Central memory CD8-positive, alpha-beta T cell (primary cell): Measurements from ENCODE around the gene AMBRA1.

Source experiments
- ATAC-seq: fragments of 150-1000 bp; cut with Tn5 transposase; replicated peaks from 2 replicates; pipeline ENCODE4 v1.10.0; 2022; ENCODE audit warnings: mild to moderate bottlenecking, moderate FRiP score, moderate number of reproducible peaks; ENCODE audit not compliant: poor library complexity, severe bottlenecking; ENCODE audit errors: extremely low read depth
- DNase-seq, 2 donors: peaks; one replicate each; pipeline ENCODE4 v3.0.0; 2021; ENCODE audit warnings: low spot score in 2 of 2
- H3K27ac Mint-ChIP-seq: one replicate; pipeline ENCODE4 v1.8.0; 2022; ENCODE audit warnings: low read depth, mild to moderate bottlenecking, moderate library complexity, mixed read lengths
- H3K27me3 Mint-ChIP-seq: one replicate; pipeline ENCODE4 v1.8.0; 2022; ENCODE audit warnings: mixed read lengths
- H3K36me3 Mint-ChIP-seq: one replicate; pipeline ENCODE4 v1.8.0; 2022; ENCODE audit warnings: mild to moderate bottlenecking, moderate library complexity, mixed read lengths; ENCODE audit not compliant: insufficient read depth
- H3K4me1 Mint-ChIP-seq: one replicate; pipeline ENCODE4 v1.8.0; 2022; ENCODE audit warnings: mixed read lengths
- H3K4me3 Mint-ChIP-seq: one replicate; pipeline ENCODE4 v1.8.0; 2022; ENCODE audit warnings: mild to moderate bottlenecking, moderate library complexity, mixed read lengths
- H3K9me3 Mint-ChIP-seq: one replicate; pipeline ENCODE4 v1.8.0; 2022; ENCODE audit warnings: mixed read lengths

The AMBRA1 gene

DNA sequence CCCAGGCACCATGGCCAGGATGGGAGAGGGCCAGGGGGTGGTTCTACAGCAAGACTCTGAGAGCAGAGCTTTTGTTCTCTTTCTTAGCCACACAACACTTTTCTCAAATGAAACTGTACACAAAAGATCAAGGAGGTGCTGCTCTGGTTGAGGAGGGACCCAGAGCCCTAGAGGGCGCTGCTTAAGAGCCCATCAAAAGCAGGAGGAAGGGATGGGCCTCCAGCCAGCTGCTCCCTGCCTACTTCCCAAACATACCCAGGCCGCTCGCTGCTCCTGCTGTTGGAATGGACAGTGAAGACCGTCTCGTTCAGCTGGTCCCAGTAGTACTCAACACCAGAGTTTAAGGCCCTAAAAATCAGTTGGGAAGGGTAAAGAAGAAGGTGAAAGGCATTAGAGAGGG is 183.8 kb downstream of the AMBRA1 start:
- H3K27ac Mint-ChIP-seq, result no peak overlapping the region

GRCh38 chr11:46408407-46408986 is 185.3 kb downstream of the AMBRA1 start:
- Mint-ChIP-seq H3K36me3 (peaks cover 37% of the 10 kb centered on the region), H3K27me3 (no peaks in the 10 kb centered on the region), H3K4me3 (no peak overlapping the region), H3K9me3 (no peaks in the 10 kb centered on the region), H3K27ac (no peak overlapping the region), H3K4me1 (peaks cover 4% of the 10 kb centered on the region)
- DNase-seq, result no peak
- ATAC-seq, result no peak

More for the DNA sequence above, 183.8 kb downstream of the AMBRA1 start:
- H3K36me3 Mint-ChIP-seq, result peaks cover 30% of the 10 kb centered on the region
- H3K4me3 Mint-ChIP-seq, result no peak overlapping the region
- no peaks in the 10 kb centered on the region for H3K9me3 Mint-ChIP-seq
- no peak for DNase-seq
- no peak for ATAC-seq
- no peaks in the 10 kb centered on the region for H3K27me3 Mint-ChIP-seq
- H3K4me1 Mint-ChIP-seq, result peaks cover 11% of the 10 kb centered on the region

DNA sequence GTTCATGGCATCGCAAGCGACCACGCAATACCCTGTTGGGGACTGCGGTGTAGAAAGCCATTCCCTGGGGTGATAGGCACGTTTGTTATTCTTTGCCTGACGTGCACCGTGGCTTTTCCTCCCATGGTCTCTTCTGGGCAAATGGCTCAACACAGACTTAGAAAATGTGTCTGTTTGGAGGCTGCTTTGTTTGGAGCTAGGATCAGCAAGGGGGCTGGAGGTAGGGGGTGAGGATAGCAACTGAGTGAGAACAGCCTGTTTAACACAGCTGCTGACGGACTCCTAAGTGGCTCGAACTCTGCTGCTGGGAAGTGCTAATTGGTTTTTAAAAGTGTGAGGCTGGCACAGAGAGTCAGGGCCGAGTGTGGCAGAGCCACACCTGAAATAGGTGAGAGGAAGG is 186.2 kb downstream of the AMBRA1 start:
- Mint-ChIP-seq H3K9me3 (no peaks in the 10 kb centered on the region), H3K4me1 (peaks cover 4% of the 10 kb centered on the region), H3K27ac (no peak overlapping the region), H3K36me3 (peaks cover 39% of the 10 kb centered on the region), H3K27me3 (no peaks in the 10 kb centered on the region), H3K4me3 (no peak overlapping the region)
- no peak for ATAC-seq
- DNase-seq, result no peak

- H3K27ac Mint-ChIP-seq, result no peak overlapping the region
- no peaks in the 10 kb centered on the region for H3K9me3 Mint-ChIP-seq
- H3K4me3 Mint-ChIP-seq, result no peak overlapping the region
- H3K36me3 Mint-ChIP-seq, result peaks cover 31% of the 10 kb centered on the region
- H3K4me1 Mint-ChIP-seq, result peaks cover 9% of the 10 kb centered on the region
- H3K27me3 Mint-ChIP-seq, result no peaks in the 10 kb centered on the region
- ATAC-seq, result no peak
- DNase-seq, result no peak
Measured at GRCh38 chr11:46404476-46405017, 189.3 kb downstream of the AMBRA1 start.

- Mint-ChIP-seq H3K27me3 (no peaks in the 10 kb centered on the region), H3K27ac (no peak overlapping the region), H3K4me1 (peaks cover 9% of the 10 kb centered on the region), H3K36me3 (peaks cover 29% of the 10 kb centered on the region), H3K9me3 (no peaks in the 10 kb centered on the region), H3K4me3 (no peak overlapping the region)
- ATAC-seq, result no peak
- DNase-seq, result no peak
Measured at GRCh38 chr11:46402957-46403902, 190.6 kb downstream of the AMBRA1 start.

DNA sequence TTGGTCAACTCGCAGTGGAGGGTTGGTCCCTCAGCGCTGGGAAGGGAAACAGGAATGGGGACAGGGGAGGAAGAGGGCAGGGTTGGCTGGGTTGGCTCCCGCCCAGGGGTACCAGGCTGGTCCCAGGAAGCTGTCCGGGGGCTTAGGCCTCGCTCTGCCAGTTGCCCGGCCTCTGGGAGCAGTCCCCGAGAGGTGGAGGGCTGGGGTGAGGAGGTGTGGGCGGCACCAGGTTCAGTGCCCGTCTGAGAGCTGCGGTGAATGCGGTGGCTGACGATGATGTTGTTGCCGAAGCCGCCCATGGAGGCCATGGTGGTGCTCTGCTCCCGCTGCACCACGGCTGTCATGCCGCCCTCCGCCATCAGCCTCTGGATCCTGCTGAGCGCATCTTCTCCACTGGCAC is 196.3 kb downstream of the AMBRA1 start:
- Mint-ChIP-seq H3K4me1 (peaks cover 12% of the 10 kb centered on the region), H3K4me3 (no peak overlapping the region), H3K9me3 (no peaks in the 10 kb centered on the region), H3K27me3 (peaks cover 7% of the 10 kb centered on the region), H3K36me3 (peaks cover 16% of the 10 kb centered on the region), H3K27ac (no peak overlapping the region)
- DNase-seq, result no peak
- no peak for ATAC-seq

GRCh38 chr11:46393759-46394158 is 200.1 kb downstream of the AMBRA1 start:
- Mint-ChIP-seq H3K27ac (no peak overlapping the region), H3K4me3 (no peak overlapping the region), H3K4me1 (peaks cover 13% of the 10 kb centered on the region), H3K9me3 (no peaks in the 10 kb centered on the region), H3K27me3 (peaks cover 34% of the 10 kb centered on the region), H3K36me3 (peaks cover 14% of the 10 kb centered on the region)
- DNase-seq, result no peak
- ATAC-seq, result no peak

GRCh38 chr11:46393231-46393616 is 200.6 kb downstream of the AMBRA1 start:
- Mint-ChIP-seq H3K27me3 (peaks cover 39% of the 10 kb centered on the region), H3K27ac (no peak overlapping the region), H3K36me3 (peaks cover 14% of the 10 kb centered on the region), H3K4me3 (peak overlapping the region; percentile 75), H3K9me3 (no peaks in the 10 kb centered on the region), H3K4me1 (peaks cover 17% of the 10 kb centered on the region)
- DNase-seq (no peak), ATAC-seq (no peak)

DNA sequence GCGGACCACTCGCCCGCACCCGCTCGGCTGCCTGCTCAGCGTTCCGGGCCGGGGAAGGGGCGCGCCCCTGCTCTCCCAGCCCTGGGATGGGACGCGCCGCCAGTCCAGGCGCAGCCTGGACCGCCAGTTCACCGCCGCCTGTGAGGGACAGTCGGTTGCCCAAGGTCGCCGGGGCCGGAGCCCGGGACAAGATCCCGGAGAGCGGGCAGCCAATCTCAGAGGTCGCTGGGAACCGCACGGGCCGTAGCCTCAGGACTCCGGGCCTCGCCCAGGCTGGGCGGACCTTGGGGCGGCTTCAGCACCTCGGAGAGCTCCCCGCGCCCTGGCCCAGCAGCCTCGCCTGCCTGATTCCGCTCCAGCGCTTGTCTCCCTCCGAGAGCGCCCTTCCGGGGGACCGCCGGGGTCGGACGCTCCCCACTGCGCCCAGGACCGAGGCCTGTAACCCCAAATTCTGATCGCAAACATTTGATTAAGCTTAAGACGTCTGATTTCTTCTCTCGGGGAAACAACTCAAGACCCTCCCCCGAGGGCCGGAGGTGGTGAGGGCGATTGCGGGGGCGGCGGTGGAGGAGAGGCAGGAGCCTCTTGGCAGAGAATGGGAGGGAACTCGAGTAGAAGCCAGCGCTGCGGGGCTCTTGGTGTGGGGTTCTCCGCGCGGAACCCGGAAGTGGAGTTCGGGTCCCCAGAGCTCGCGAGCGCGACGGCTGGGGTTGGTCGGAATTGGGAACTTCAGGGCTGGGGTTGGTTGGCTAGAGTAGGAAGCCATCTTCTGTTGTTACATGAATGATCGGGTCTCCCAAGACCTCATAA is 201.2 kb downstream of the AMBRA1 start:
- ATAC-seq, result peak; percentile 72
- Mint-ChIP-seq H3K9me3 (no peaks in the 10 kb centered on the region), H3K27ac (no peak overlapping the region), H3K27me3 (peaks cover 45% of the 10 kb centered on the region), H3K4me3 (peak overlapping the region; percentile 75), H3K36me3 (peaks cover 15% of the 10 kb centered on the region), H3K4me1 (peaks cover 23% of the 10 kb centered on the region)
- peak; percentile 64 to 71 for DNase-seq

GRCh38 chr11:46391578-46392420 is 202.0 kb downstream of the AMBRA1 start, which contains the start of gene CHRM4:
CHRM4 (minus strand) TSS chr11:46391776; CDS start chr11:46386557, 5,219 bp downstream.
- Mint-ChIP-seq H3K36me3 (peaks cover 15% of the 10 kb centered on the region), H3K9me3 (no peaks in the 10 kb centered on the region), H3K27me3 (peaks cover 53% of the 10 kb centered on the region), H3K4me3 (peak within 1 kb of the TSS; percentile 75), H3K4me1 (peaks cover 28% of the 10 kb centered on the region), H3K27ac (no peak within 1 kb of the TSS)
- ATAC-seq (no peak), DNase-seq (no peak)

- H3K4me3 Mint-ChIP-seq, result no peak overlapping the region
- no peaks in the 10 kb centered on the region for H3K9me3 Mint-ChIP-seq
- H3K4me1 Mint-ChIP-seq, result peaks cover 28% of the 10 kb centered on the region
- DNase-seq (no peak), ATAC-seq (no peak)
- H3K36me3 Mint-ChIP-seq, result peaks cover 14% of the 10 kb centered on the region
- peaks cover 60% of the 10 kb centered on the region for H3K27me3 Mint-ChIP-seq
- no peak overlapping the region for H3K27ac Mint-ChIP-seq
Measured at GRCh38 chr11:46391186-46391577, 202.6 kb downstream of the AMBRA1 start.
